Measurements from ENCODE around the gene DEGS2.

DEGS2 gene

DNA sequence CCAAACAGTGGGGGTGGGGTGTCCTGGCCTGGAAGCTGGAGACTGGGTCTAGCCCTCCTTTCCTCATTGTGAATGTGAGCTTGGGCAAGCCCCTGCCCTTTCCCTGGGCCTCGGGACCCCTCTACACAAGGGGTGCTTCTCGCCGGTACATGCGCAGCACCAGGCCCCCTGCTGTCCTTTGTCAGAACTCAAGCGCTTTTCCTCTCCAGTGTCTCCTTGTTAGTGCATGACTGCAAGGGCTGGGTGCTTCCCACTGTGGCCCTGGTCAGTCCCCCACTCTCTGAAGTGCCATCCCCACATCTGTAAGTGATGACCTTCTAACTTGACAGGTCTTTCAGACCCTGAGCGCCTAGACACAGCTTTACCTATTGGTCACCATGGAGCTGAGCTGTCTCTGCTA, 44.2 kb downstream of the DEGS2 start:
- peak in 1 of 56 donors; percentile 54 for DNase-seq

DNA sequence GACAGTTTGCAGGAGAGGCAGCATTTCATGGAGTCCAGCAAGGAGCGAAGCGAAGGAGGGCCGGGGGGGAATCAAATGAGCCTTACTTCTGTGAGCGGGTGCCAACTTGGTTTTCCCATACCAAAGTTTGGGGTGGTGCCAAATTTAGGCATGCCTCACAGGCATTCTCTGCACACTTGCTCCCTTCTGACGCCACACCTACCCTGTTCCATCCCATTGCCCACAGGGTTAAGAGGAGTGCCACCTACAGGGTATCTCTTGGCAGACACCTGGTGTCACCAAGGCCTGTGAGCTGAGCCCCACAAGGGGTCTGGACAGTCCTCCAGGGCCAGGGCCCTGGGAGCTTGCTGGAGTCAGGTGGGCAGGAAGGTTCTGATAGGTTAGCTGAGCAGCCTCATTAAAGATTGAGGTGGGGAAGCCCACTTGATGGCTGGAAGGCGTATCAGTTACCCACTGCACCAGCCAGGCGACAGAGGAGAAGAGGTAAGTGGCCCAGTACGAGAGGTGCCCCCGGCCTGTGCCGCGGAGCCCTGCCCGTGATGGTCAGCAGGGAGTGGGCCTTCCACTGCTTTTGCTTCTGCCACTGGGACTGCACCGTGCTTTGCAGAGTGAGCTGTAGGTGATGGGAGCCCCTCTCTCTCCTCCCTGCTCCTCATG, 45.2 kb downstream of the DEGS2 start:
- DNase-seq, result no peak

DNA sequence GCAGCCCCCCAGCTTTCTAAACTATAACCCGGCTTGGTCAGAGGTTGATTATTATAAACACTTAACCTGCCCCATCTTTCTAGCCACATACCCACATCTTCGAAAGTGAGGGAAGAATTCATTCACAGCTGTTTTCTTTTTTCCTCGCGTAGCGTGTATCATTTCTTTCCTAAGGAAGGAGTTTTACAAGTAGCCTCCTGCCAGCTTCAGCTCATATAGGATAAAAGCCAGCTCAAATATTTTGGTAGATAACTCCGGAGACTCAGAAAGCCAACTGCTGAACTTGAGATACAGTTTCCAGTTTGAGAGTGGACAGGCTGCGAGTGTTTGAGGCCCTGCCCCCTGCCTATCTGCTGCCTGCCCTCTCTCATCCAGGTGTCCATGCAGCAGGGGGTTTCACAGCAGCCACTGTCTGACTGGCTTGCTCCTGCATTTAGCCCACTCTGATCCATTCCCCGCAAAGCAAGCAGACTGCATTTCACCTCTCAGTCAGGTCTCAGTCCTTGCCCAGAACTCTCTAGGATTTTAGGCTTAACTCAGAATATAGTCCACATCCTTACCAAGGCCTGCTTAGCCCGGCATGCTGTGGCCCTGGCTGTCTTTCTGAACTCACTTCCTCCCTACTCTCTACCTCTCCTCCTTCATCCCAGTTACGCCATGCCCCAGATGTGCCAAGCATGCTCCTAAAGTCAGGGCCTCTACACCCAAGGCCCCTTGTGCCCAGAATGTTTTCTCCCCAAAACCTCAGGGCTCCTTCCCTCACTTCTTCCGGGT, 47.3 kb downstream of the DEGS2 start:
- no peak for DNase-seq

- no peak for DNase-seq
These were observed 48.6 kb downstream of the DEGS2 start for GRCh38 chr14:100110816-100111215.

DNA sequence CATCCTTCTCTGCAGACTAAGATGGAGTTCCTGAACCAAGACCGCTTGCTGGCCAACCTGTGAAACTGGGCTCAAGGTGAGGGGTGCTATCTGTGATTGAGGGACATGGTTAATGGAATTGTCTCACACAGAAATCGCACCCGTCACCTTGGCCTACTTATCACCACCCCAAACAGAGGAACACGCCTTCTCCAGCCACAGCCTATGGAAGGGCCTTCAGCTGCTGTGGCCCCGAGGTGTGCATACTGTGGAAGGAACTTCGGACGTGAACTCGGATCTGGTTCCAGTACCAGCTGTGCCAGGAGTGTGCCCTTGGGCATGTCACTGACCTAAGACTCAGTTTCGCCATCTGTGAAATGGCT, 49.9 kb downstream of the DEGS2 start:
- no peak for DNase-seq

- DNase-seq, result no peak
These were observed 50.4 kb downstream of the DEGS2 start for GRCh38 chr14:100108840-100109593.

DNA sequence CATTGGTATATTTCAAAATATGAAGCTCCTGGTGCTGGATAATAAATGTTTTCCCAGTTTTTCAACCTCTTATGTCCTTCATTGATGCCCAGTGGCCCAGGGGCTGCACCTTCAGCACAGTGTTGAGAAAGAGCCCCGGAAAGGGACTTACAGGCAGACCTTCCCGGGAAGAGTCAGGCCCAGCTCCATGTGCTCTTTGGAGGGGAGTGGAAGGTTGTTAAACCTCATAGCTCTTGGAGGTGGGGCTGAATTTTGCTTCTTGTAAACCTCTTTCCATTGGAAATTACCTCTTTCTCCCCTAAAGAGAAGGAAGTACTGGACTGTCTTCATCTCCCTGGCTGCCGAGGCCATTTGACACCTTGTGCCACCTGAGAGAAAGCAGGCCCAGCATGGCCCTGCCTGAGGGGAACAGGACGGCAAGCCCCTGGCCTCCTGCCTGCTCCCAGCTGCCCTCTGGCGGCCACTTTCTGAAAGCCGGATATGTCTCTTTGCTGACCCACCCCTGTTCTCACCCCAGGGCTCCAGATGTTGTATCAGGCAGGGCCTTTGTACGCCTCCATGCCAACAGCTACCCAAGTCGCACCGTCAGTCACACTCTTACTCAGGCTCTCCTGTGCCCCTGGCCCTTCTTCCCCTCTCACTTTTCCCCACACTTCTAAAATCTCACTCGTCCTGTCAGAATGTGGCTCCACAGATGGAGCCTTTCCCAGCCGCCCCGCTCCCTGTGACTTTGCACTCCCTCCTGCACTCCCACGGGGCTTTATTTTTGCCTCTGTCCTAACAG, 51.2 kb downstream of the DEGS2 start:
- DNase-seq, result peak in 54 of 56 donors; percentile 16 to 84 (median 62)

DNA sequence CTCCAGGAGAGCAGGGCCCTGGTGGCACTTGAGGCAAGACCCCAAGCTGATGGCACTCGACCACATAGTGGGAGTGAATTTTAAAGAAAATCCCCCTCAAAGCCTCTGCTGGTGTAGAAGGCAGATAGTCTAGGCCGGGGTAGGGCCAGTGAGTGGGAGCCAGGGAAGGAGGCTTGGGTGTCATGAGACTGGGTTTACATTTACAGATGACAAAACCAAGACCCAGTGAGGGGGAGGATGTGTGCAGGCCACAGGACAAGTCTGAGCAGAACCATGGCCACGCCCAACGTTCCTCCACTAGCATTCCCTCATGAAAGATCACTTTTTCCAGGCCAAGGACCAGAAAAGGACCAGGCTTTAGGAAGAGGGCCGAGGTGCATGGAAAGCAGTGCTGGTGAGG, 52.2 kb downstream of the DEGS2 start:
- no peak for DNase-seq

DNA sequence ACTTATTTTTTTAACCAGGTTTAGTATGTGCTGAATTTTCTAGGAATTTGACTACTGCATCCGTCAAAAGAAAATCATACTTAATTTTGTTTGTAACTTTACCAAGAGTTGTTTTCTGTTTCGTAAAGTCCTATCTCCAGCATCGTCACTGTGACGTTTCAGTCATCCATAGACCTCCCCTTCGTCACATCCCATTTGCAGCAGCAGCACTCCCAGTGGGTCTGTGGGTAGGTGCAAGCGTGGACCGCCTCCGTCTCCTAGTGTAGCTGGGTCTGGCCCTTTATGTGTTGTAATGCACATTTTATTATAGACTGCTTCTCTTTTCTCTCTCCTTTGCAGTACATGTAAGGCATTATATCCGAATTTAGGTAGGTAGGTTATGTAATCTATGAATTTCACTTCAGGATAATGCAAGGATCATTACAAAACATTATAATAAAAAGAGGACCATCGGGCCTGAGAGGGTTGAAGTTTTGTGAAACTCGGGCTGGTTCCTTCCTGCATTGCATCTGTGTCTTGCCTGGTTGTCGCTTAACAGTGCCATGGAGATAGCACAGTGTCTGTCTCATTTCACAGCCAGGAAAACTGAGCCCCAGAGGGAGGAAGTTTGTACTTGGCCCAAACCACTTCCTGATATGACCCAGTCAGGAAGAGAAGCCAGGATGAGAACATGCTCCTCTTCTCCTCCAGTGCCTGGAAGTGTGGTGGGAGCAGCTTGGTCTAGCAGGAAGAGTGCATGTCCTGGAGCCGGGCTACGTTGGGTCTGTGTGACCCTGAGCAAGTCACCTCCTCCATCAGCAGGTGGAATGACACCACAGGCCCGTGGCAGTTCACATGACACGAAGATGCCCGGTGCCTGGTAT, 53.0 kb downstream of the DEGS2 start:
- DNase-seq, result no peak

- peak in 1 of 56 donors; percentile 25 for DNase-seq
These were observed 53.9 kb downstream of the DEGS2 start for GRCh38 chr14:100105357-100106169.

- no peak for DNase-seq
These were observed 54.7 kb downstream of the DEGS2 start for GRCh38 chr14:100104523-100105300.

- DNase-seq, result no peak
These were observed 55.5 kb downstream of the DEGS2 start for GRCh38 chr14:100104006-100104352.

DNA sequence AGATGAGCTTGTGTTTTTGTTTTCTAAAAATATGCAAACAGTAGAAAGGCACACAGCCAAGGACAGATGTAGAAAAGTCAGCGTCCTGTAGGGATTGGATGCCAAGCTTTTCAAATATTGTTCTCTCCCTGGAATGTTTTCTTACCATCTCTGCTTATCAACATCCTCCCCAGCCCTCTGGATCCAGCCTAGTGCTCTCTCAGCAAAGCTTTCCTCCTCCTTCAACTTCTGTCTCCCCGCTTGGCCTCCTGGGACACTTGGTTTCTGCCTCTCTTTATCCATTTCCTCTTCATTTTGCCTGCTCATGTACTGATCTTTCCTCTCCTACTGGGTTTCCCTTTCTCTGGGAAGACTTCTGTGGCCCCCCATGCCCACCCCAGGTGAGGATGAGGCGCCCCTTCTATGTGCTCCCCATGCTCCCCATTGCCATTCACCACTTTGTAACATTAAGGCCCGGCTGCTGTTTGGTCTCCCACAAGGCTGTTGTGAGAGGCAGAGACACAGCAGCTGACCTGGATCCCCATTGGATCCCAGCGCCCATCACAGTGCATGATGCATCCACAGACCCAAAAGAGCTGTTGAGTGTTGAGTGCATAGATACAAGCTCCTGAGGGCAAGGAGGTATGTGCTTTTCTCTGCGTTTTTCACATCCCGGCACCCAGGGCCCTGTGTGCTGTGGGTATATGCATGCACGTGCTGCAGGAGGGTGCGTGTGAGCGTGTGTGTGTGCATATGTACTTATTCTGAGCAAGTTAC, 56.0 kb downstream of the DEGS2 start:
- no peak for DNase-seq

DNA sequence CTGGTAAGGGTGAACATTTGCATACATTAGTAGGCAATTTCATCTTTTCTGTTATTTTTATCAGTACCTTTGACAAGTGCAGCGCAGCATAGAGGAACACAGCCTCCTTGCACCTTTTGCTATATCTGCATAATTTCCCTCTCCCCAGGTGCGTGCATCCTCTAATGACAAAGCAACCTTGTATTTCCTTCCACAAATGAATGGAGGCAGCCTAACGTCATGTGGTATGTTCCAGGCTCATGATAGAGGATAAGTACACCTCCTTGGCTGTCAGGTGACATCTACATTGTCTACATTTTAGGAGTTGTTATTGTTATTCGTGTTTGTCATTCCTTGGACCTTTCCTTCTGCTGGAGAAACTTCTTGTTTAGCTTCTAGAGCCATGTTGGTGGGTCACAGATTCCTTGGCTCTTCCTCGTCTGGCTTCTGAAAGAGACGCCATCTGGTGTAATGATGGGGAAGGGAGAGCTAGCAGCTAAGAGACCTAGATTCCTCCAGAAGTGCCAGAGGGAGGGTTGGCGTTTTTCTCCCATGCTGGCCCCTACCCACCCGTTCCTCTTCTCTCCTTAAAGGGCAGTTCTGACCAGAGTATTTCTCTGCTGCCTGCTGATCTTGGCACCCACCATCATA, 57.2 kb downstream of the DEGS2 start:
- no peak for DNase-seq

DNA sequence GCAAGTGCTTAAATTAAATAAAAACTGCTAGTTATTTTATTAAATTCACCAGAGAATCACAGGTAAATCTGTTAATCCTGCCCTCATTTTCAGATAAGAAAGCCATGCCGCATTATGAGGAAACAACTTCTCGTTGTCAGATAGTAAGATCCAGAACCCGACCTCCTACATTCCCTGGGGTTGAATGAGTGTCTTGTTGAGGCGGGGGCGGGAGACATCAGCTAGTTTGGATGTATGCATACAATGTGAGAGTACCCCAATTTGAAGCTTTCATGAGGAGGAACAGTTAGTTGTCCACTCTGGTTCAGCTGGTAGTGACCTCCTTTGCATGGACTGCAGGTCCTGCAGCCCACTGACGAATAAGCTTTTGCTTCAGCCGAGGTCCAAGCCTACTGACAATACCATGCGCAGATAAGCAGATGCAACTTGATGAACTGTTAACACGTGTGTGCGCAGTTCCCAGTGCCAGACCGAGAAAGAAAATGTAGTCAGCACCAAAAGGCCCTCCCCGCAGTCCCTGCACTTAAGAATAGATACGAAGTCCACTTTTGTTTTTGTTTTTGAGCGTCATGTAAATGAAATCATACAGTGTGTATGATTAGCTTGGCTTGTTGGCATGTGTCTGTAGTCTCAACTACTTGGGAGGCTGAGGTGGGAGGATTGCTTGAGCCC, 59.3 kb downstream of the DEGS2 start:
- DNase-seq, result no peak

DNA sequence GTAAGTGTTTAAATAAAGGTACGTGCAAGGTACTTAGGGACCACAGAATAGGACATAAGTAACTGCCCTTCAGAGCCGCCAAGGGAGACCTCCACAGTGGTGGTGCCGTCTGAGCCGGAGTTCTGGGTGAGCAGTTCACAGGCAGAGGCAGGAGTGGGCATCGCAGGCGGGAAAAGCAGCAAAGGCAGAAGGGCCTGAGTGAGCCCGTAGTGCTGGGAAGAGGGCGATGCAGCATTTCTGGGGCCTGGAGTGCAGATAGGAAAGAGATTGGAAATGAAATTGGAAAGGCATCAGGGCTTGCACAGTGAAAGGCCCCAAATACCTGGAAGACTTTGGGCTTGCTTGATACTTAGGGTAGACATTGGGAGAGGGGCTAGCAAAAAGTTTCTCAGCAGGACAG, 61.3 kb downstream of the DEGS2 start:
- no peak for DNase-seq

DNA sequence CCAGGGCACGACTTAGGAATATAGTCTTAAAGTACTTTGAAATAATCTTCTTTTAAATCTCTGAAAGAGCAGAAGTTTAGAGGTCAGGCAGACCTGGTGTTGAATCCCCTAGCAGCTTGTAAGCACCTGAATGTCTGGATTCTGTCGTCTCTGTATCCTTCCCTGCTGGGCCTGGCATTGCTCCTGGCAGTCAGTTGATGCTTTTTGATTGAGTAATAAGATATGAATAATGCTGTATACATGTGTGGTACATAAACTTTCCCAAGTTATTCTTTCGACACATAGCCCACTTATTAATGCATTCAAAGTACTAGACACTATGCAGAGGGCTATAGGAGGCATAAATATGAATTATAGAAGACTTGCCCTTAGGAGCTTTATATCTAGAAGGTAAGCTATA, 62.8 kb downstream of the DEGS2 start:
- DNase-seq, result no peak

All from amygdala (tissue), 56 donors.